ENCODE data around the gene GDNF.
"Not testable (repeated sequence)": the region's sequence is repeated elsewhere in the genome, so short reads cannot be mapped to it uniquely, and the experiment has no call there.

GDNF gene

GRCh38 chr5:37839407-37840052 is at the start of gene GDNF:
Gene GDNF (minus strand): TSS chr5:37840041. CDS start chr5:37834796, 5,245 bp downstream.
- no peak for DNase-seq

DNA sequence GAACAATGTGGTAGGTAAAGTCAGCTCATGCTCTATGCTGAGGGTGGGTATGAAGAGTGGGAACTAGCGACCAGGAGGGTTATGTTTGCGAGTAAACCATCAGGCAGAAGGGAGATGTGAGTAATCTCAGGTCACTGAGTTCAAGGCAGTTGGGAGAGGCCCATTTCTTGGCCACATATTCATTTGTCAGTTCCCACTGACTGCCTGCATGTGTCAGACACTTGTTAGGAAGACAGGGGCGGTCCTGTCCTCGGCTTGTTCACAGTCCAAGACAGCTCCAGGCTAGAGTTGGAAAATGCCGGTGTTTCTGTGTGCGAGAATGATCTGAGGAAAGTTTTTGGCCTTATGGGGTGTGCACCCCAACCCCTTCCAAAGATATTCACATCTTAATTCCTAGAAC is 48.6 kb upstream of the GDNF start:
- no peak for DNase-seq

GRCh38 chr5:37886242-37886905 is 46.5 kb upstream of the GDNF start:
- peak; percentile 43 for DNase-seq

- DNase-seq: no peak
These were observed 42.8 kb upstream of the GDNF start for GRCh38 chr5:37882636-37883035.

DNA sequence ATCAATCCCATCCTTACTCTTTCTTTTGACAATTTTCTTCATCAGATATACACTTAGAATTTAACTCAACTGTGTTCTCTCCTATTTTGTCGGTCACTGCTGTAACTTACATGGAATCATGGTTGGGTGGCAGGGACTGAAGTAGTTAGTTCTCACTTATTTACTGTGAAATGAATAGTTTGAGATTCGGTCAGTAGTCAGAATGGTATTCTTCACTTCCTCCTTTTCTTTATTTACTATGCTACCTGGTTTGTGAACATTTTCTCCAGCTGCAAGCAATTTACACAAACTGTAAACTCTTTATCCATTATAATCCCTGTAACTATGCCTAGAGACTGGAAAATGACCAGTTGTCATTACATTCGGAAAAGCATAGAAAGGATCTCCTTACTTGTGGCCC is 41.5 kb upstream of the GDNF start:
- no peak for DNase-seq

- no peak for DNase-seq
These were observed 37.1 kb upstream of the GDNF start for GRCh38 chr5:37876943-37877342.

DNA sequence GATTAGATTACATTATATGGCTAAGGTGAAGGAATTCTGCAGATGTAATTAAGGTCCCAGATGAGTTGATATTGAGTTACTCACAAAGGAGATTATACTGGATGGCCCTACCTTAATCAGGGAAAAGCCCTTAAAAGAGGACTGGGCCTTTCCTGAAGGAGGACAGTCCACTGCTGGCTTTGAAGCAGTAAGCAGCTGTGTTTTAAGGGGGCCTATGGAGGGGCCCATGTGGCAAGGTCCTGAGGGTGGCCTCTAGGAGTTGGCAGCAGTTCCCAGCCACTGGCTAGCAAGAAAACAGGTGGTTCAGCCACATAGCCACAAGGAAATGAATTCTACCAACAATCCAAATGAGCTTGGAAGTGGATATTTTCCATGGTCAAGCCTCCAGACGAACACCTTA is 36.4 kb upstream of the GDNF start:
- no peak for DNase-seq

GRCh38 chr5:37875051-37875787 is 35.4 kb upstream of the GDNF start:
- DNase-seq: no peak

DNA sequence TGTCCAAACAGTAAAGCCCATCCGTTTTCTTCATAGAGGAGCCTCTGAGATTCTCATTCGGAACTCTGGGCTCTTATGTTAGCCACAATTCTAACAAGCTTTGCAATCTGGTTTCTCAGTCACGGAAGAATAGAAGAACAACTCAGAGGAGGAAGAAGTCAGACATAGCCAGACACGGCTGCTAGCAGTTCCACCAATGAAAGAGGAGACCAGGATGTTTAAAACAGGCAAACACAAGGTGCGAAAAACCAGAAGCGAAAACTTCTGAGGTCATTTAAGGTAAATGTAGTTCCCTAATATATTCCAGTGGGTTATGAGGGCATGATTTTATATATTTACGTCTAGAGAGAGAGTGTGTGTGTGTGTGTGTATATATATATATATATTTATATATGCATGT is 34.1 kb upstream of the GDNF start:
- no peak for DNase-seq

- no peak for DNase-seq
These were observed 31.4 kb upstream of the GDNF start for GRCh38 chr5:37871023-37871815.

DNA sequence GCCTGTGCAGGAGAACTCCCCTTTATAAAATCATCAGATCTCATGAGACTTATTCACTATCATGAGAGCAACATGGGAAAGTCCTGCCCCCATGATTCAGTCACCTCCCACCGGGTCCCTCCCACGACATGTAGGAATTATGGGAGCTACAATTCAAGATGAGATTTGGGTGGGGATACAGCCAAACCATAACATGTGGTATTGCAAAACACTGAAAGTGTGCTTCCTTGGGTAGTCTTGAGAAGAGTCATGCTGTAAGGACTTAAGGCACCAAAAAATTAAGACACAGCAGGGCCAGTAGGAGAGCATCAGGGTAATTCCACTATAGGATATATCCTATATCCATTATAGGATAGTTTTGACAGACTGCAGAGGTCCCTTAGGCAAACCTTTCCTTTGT is 29.4 kb upstream of the GDNF start:
- no peak for DNase-seq

GRCh38 chr5:37867654-37868053 is 27.8 kb upstream of the GDNF start:
- no peak for DNase-seq

GRCh38 chr5:37862907-37863306 is 23.1 kb upstream of the GDNF start:
- not testable (repeated sequence) for DNase-seq

DNA sequence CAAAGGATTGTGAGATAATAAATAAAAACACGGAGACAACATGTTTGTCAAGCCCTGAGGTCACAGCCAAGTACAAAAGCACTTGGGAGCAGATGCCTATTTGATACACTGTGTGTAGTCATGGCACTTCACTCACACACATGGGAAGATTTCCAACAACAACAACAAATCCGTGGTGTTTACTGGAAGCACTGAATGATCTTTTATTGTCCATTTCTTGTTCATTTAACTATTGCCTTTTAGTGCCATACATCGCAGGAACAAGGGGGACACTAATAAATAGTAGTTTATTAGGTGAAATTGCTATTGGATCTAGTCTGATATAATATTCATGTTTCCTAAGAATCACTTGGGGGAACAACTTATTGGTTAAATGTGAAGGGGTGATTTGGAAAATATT is 20.4 kb upstream of the GDNF start:
- no peak for DNase-seq

GRCh38 chr5:37859805-37860204 is 20.0 kb upstream of the GDNF start:
- DNase-seq: no peak

- DNase-seq: no peak
These were observed 18.4 kb upstream of the GDNF start for GRCh38 chr5:37858250-37858649.

DNA sequence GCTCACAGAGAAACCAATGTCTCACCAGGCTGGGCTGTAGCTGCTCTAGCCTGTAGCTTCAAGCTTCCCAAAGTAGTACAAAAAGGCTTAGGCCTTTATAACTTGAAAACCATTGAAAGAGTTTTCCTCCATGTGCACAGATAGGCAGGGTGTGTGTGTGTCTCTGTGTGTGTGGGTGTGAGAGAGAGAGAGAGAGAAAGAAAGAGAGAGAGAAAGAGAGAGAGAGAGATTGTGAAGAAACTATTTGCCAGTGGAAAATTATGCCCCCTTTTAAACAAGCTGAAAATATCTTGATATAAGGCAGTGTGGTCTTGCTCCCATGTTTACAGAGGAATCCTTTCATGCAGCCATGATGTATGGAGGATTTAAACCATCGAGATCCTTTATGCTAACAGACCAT is 17.9 kb upstream of the GDNF start:
- no peak for DNase-seq

DNA sequence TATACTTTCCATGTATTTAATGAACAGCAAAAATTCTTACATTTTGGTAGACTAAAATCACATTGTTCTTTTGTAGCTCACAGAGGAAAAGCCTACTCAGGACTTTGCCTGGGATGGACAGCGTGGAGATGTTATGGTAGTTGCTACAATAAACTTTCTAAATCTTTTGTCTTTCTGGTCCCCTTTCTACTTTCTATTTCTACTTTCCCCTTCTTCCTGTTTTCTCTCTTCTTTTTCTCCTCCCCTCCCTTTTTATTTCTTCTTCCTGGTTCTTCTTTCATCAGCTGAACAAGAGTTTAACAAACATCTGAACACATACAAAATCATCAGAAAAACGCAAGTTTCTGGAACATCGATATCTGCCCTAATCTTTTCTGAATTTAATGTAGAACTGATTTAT is 15.6 kb upstream of the GDNF start:
- no peak for DNase-seq

DNA sequence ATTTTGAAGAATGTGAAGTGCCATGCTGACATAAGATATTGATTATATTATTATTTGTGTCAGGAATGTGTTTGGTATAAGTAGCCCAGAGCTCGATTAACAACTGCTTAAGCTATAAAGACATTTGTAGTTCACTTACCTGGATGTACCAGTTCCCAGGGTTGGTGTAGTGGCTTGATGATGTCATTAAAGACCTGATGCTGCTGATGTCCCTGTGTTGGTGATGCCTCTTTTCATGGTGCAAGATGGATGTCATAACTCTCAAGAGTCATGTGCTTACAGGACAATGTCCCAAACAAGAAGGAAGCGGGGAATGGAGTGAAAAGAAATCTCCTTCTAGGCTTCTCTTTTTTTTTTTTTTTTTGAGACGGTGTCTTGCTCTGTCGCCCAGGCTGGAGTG is 11.5 kb upstream of the GDNF start:
- no peak for DNase-seq

- no peak for DNase-seq
These were observed 10.5 kb upstream of the GDNF start for GRCh38 chr5:37850226-37850865.

- DNase-seq: no peak
These were observed 9.8 kb upstream of the GDNF start for GRCh38 chr5:37849641-37850040.

GRCh38 chr5:37847978-37848425 is 8.2 kb upstream of the GDNF start:
- DNase-seq: peak; percentile 74

GRCh38 chr5:37846786-37847310 is 7.0 kb upstream of the GDNF start:
- no peak for DNase-seq
